H1 (cell line): ENCODE results near the gene ASTL. TPM values are rescaled to one million over a fixed set of nuclear protein-coding genes. Genes with fewer than 3 reads are reported as not detected.

Source experiments
- ATF2 ChIP-seq: IDR thresholded peaks from 2 replicates; pipeline ENCODE4 v1.6.1; 2012; ENCODE audit warnings: low read length, inconsistent platforms
- FOSL1 ChIP-seq: IDR thresholded peaks from 2 replicates; pipeline ENCODE4 v1.6.1; 2011; ENCODE audit warnings: mild to moderate bottlenecking, low read depth, low read length, moderate library complexity; ENCODE audit not compliant: insufficient read depth
- PHF8 ChIP-seq: fragments of 200-600 bp; sonication (generic); conservative IDR thresholded peaks from 2 replicates; pipeline ENCODE4 v1.7.1; 2012; ENCODE audit warnings: low read depth, mild to moderate bottlenecking, inconsistent platforms, low read length, moderate library complexity
- POU5F1 ChIP-seq: IDR thresholded peaks from 2 replicates; pipeline ENCODE4 v1.6.1; 2011; ENCODE audit warnings: low read depth, mild to moderate bottlenecking, low read length, moderate library complexity
- RAD21 ChIP-seq, 2 experiments: IDR thresholded peaks in 1 of 2; conservative IDR thresholded peaks in 1 of 2; 2 replicates each; pipeline ENCODE4 v1.6.1; 2011; ENCODE audit warnings: low read depth in 2 of 2, low read length in 2 of 2, improper control_type of control experiment in 1 of 2, inconsistent platforms in 1 of 2, mild to moderate bottlenecking in 1 of 2, moderate library complexity in 1 of 2
- SIX5 ChIP-seq: IDR thresholded peaks from 2 replicates; pipeline ENCODE4 v1.6.1; 2011; ENCODE audit warnings: mild to moderate bottlenecking, low read depth, low read length
- SUZ12 ChIP-seq: fragments of 200-600 bp; sonication (generic); IDR thresholded peaks from 2 replicates; pipeline ENCODE4 v1.6.1; 2012; ENCODE audit warnings: mild to moderate bottlenecking, inconsistent platforms, low read length, moderate library complexity, mixed read lengths
- TAF7 ChIP-seq: optimal IDR thresholded peaks from 2 replicates; pipeline ENCODE3; 2011; ENCODE audit warnings: low read depth, mild to moderate bottlenecking, inconsistent platforms, low read length, moderate library complexity, borderline replicate concordance
- polyA plus RNA-seq, 7 experiments: library from polyadenylated mRNA; depleted of rRNA in 3 of 7; stranded (reverse) in 5 of 7; unstranded in 2 of 7; fragments of >200 nt in 5 of 7; fragments of 200-250 nt in 2 of 7; gene quantifications; 1 replicate in 5 of 7; 2 replicates in 1 of 7; 4 replicates in 1 of 7; pipeline versions ENCODE4 v1.2.1 to v1.2.3, GENCODE V29; 2011 to 2013; ENCODE audit warnings: missing spikeins in 2 of 7, mixed read lengths in 2 of 7
- total RNA-seq: library from RNA; stranded (reverse); fragmentation: NEBNext Ultra II Directional; extraction: Animal tissue kit (Norgen Biotek cat#: 25700); gene quantifications from 2 replicates; pipeline ENCODE4 v1.2.1, GENCODE V29; 2021

ASTL gene
- total and polyA plus RNA-seq, 2 of the 8 experiments (the other 6 are each of a cell fraction or from before 2014, with no cell fraction given), result 0.60 to 1.4 TPM

- no peak for TF ChIP-seq ATF2
- no peak for TF ChIP-seq POU5F1
- TF ChIP-seq SIX5, result no peak
- no peak for TF ChIP-seq FOSL1
- no peak for TF ChIP-seq PHF8
- TF ChIP-seq RAD21 (IDR thresholded peaks at IDR 0.05 in 1 of 2, conservative IDR thresholded peaks at IDR 0.05 in 1 of 2; ENCODE audit: low read depth in 2 of 2, low read length in 2 of 2), result no peak
- no peak for TF ChIP-seq TAF7
- no peak for TF ChIP-seq SUZ12
These were observed 46.7 kb upstream of the ASTL start (continued) for GRCh38 chr2:96184989-96185388.
